HG02885 (cell line): ENCODE results near the gene CDH23.

Experiments
- ATAC-seq: cut with Tn5 transposase; IDR thresholded peaks from one replicate; pipeline ENCODE4 v1.9.1; 2021; ENCODE audit warnings: mild to moderate bottlenecking; ENCODE audit not compliant: unreplicated experiment, poor library complexity

The CDH23 gene

GRCh38 chr10:71770255-71770654 lies 373.5 kb downstream of the CDH23 start:
- ATAC-seq = no peak

GRCh38 chr10:71770789-71771188 lies 374.1 kb downstream of the CDH23 start:
- no peak for ATAC-seq

GRCh38 chr10:71771204-71771603 lies 374.5 kb downstream of the CDH23 start:
- ATAC-seq = no peak

- ATAC-seq = no peak
Measured at GRCh38 chr10:71771821-71772617, 375.3 kb downstream of the CDH23 start.

- no peak for ATAC-seq
Measured at GRCh38 chr10:71772832-71773220, 376.1 kb downstream of the CDH23 start.

- ATAC-seq = peak; percentile 65
Measured at GRCh38 chr10:71773221-71773971, 376.7 kb downstream of the CDH23 start, which contains the start of gene VSIR. TSS of gene VSIR (minus strand) at chr10:71773520. CDS start at chr10:71773439, 81 bp downstream.

- ATAC-seq = no peak
Measured at GRCh38 chr10:71774916-71775702, 378.4 kb downstream of the CDH23 start.

- ATAC-seq = no peak
Measured at GRCh38 chr10:71776481-71776925, 379.8 kb downstream of the CDH23 start.

- no peak for ATAC-seq
Measured at GRCh38 chr10:71777213-71777985, 380.7 kb downstream of the CDH23 start.

GRCh38 chr10:71778071-71778825 lies 381.5 kb downstream of the CDH23 start:
- no peak for ATAC-seq

GRCh38 chr10:71779641-71780040 lies 382.9 kb downstream of the CDH23 start:
- ATAC-seq = no peak

- ATAC-seq = no peak
Measured at GRCh38 chr10:71780156-71780555, 383.4 kb downstream of the CDH23 start.

- ATAC-seq = no peak
Measured at GRCh38 chr10:71780719-71781118, 384.0 kb downstream of the CDH23 start.

- ATAC-seq = no peak
Measured at GRCh38 chr10:71782221-71782916, 385.6 kb downstream of the CDH23 start.

GRCh38 chr10:71782917-71783490 lies 386.3 kb downstream of the CDH23 start:
- no peak for ATAC-seq

GRCh38 chr10:71783917-71784678 lies 387.4 kb downstream of the CDH23 start:
- ATAC-seq = no peak

- no peak for ATAC-seq
Measured at GRCh38 chr10:71784679-71785272, 388.1 kb downstream of the CDH23 start.
